ENCODE data around the gene KLHDC8B.

DNA sequence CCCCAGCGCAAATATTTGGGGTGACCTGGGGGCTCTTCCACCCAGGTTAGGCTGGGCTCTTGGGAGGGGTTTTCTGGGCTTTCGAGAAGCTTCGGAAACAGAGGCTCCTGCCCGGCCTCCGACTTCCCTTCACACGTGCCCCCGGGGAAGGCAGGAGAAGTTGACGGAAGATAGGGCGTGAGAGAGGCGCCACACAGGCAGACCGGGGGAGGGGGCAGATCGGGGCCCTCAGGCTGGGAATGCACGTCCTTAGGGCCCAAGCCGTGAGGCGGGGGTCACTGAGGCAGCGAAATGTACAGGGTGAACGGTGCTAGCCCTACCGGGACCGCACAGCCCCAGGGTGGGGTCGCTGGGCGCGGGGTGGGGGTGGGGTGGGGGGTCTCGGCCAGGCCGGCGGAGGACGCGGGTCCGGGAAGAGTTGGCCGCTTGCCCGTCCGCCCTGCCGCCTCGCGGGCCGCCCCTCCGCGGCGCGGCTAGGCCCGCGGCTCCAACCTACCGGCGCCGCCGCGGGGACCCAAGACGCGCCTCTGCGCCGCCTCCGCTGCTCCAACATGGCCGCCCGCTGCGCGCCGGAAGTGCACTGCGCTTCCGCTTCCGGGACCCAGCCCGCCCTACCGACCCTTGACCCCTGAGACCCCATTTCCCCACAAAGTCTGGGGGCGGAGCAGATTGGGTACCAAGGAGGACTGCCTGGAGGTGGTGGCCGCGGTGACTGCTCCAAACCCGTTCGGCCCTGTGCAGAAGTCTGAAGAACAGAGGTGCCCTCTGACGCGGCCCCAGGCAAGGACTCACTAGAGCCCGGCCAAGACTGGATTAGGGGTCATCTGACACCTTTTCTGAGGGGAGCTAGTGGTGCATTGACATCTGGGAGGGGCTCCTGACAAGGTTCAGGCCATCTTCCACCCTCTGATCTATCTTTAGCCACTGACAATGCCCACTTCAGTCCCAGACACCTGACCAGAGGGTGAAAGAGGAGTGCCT is 5.3 kb upstream of the KLHDC8B start, which contains the start of gene CCDC71:
- peak; percentile 13 to 64 for TF ChIP-seq POLR2AphosphoS5 (IDR thresholded peaks at IDR 0.05; ENCODE audit: insufficient read depth in 1 of 2, low read depth in 1 of 2)
- TF ChIP-seq CTCF (IDR thresholded peaks at IDR 0.05): no peak

All from vagina (tissue), 2 donors.